ENCODE results near the gene LRRC8D. TPM values are rescaled to one million over a fixed set of nuclear protein-coding genes. Genes with fewer than 3 reads are reported as not detected.

Gene LRRC8D
- total RNA-seq, 1 experiment from 2014 or later: 43.3 TPM

- ChIA-PET CTCF (no interaction called here), POLR2A (interaction anchor here (0.6 kb wide), 1 partner anchor 590 kb away, joined by 3 read pairs; no protein-coding TSS in a partner anchor)
- H3K27ac ChIP-seq (ENCODE audit: low read length): no peak overlapping the region
- DNase-seq (ENCODE audit: low read depth, low spot score) (no peak), ATAC-seq (no peak)
- peaks cover 9% of the 10 kb centered on the region; the same call in 1 of the 2 replicates for H3K27me3 ChIP-seq (ENCODE audit: control insufficient read depth, insufficient read depth, low read length)
- in situ Hi-C loops (cut with HindIII; ENCODE audit: low pct_unique_long_range_greater_than_20kb, low sequenced_read_pairs): no loop called here
- no peak for TF ChIP-seq SIN3A (IDR thresholded peaks at IDR 0.05; ENCODE audit: borderline replicate concordance, insufficient read depth, low read depth, low read length)
- no peak for TF ChIP-seq POLR2AphosphoS5 (IDR thresholded peaks at IDR 0.05; ENCODE audit: low read depth, low read length)
- TF ChIP-seq CTCF (IDR thresholded peaks at IDR 0.05): no peak
- no peak for TF ChIP-seq TCF7L2 (IDR thresholded peaks at IDR 0.05; ENCODE audit: low read depth, low read length)
- no peak for TF ChIP-seq REST (IDR thresholded peaks at IDR 0.05; ENCODE audit: insufficient read depth in 1 of 2, low read depth in 2 of 2, low read length in 1 of 2)
- no peaks in the 10 kb centered on the region for H3K36me3 ChIP-seq (ENCODE audit: control insufficient read depth, insufficient read depth, low read length)
- intact Hi-C loops (cut with micrococcal nuclease; ENCODE audit: unreplicated experiment): no loop called here
- no peaks in the 10 kb centered on the region for H3K4me1 ChIP-seq (ENCODE audit: control insufficient read depth, insufficient read depth, low read length)
- H3K4me3 ChIP-seq (ENCODE audit: low read depth in 2 of 2, low read length in 2 of 2): no peak overlapping the region
- H3K9me3 ChIP-seq (ENCODE audit: control insufficient read depth, insufficient read depth, low read depth, low read length): no peaks in the 10 kb centered on the region
- BruUV-seq (replicated peaks): no TSS peak
Observed at GRCh38 chr1:89812992-89813391, 7.8 kb upstream of the LRRC8D start.

GRCh38 chr1:89815040-89815439, 5.8 kb upstream of the LRRC8D start:
- H3K4me3 ChIP-seq (ENCODE audit: low read depth in 2 of 2, low read length in 2 of 2): no peak overlapping the region
- CTCF ChIA-PET: no interaction called here
- DNase-seq (ENCODE audit: low read depth, low spot score) (no peak), ATAC-seq (no peak)
- no peak for TF ChIP-seq REST (IDR thresholded peaks at IDR 0.05; ENCODE audit: insufficient read depth in 1 of 2, low read depth in 2 of 2, low read length in 1 of 2)
- TF ChIP-seq TCF7L2 (IDR thresholded peaks at IDR 0.05; ENCODE audit: low read depth, low read length): no peak
- TF ChIP-seq CTCF (IDR thresholded peaks at IDR 0.05): no peak
- TF ChIP-seq SIN3A (IDR thresholded peaks at IDR 0.05; ENCODE audit: borderline replicate concordance, insufficient read depth, low read depth, low read length): no peak
- TF ChIP-seq POLR2AphosphoS5 (IDR thresholded peaks at IDR 0.05; ENCODE audit: low read depth, low read length): no peak
- in situ Hi-C loops (cut with HindIII; ENCODE audit: low pct_unique_long_range_greater_than_20kb, low sequenced_read_pairs) (no loop called here), intact Hi-C loops (cut with micrococcal nuclease; ENCODE audit: unreplicated experiment) (no loop called here)
- H3K4me1 ChIP-seq (ENCODE audit: control insufficient read depth, insufficient read depth, low read length): peaks cover 6% of the 10 kb centered on the region
- no TSS peak for BruUV-seq (replicated peaks)
- no peaks in the 10 kb centered on the region for H3K9me3 ChIP-seq (ENCODE audit: control insufficient read depth, insufficient read depth, low read depth, low read length)
- no peak overlapping the region for H3K27ac ChIP-seq (ENCODE audit: low read length)
- H3K27me3 ChIP-seq (ENCODE audit: control insufficient read depth, insufficient read depth, low read length): peaks cover 5% of the 10 kb centered on the region; the same call in 1 of the 2 replicates
- no peaks in the 10 kb centered on the region for H3K36me3 ChIP-seq (ENCODE audit: control insufficient read depth, insufficient read depth, low read length)
- POLR2A ChIA-PET: no interaction called here

Data from Panc1 (cell line).